CD4-positive, alpha-beta T cell (primary cell): ENCODE data around the gene RAB18. TPM values are rescaled to one million over a fixed set of nuclear protein-coding genes. Genes with fewer than 3 reads are reported as not detected.

Experiments
- ATAC-seq: fragments of 200-7000 bp; cut with Tn5 transposase; one replicate; pipeline ENCODE4 v1.10.0; 2022; ENCODE audit warnings: mild to moderate bottlenecking; ENCODE audit not compliant: poor library complexity
- CTCF ChIA-PET: fragments of 350-600 bp; sonication (Branson Sonifier 250); formaldehyde crosslinking; loops from one replicate; lab custom pipeline; 2021; ENCODE audit warnings: antibody characterized with exemption, inconsistent platforms; lab: Charles Lee
- POLR2A ChIA-PET: fragments of 350-600 bp; sonication (Branson Sonifier 250); formaldehyde crosslinking; loops from one replicate; lab custom pipeline; 2021; ENCODE audit warnings: antibody characterized with exemption, inconsistent platforms; lab: Charles Lee
- DNase-seq, 14 experiments: peaks; one replicate each; pipeline ENCODE4 v3.0.0-alpha.2; 2013 to 2020; ENCODE audit warnings: mixed read lengths in 2 of 14
- H3K27ac ChIP-seq, 2 donors: one replicate each; pipeline versions ENCODE4 v1.5.1 to v1.7.0; 2013; ENCODE audit warnings: low read length in 2 of 2, low read depth in 1 of 2, mild to moderate bottlenecking in 1 of 2
- H3K27me3 ChIP-seq, 2 experiments: 1 replicate in 1 of 2; 2 replicates in 1 of 2; pipeline versions ENCODE4 v1.6.1 to v1.7.0; 2013; ENCODE audit warnings: low read length in 2 of 2, control low read depth in 1 of 2, mild to moderate bottlenecking in 1 of 2, moderate library complexity in 1 of 2; ENCODE audit not compliant: insufficient read depth in 2 of 2, control insufficient read depth in 1 of 2
- H3K36me3 ChIP-seq: one replicate; pipeline ENCODE4 v1.6.1; 2013; ENCODE audit warnings: low read length, control low read depth; ENCODE audit not compliant: insufficient read depth
- H3K4me1 ChIP-seq: one replicate; pipeline ENCODE4 v1.6.1; 2013; ENCODE audit warnings: low read length, control low read depth; ENCODE audit not compliant: insufficient read depth
- H3K4me3 ChIP-seq: one replicate; pipeline ENCODE4 v1.5.1; 2013; ENCODE audit warnings: mild to moderate bottlenecking, low read length, moderate library complexity
- H3K9me3 ChIP-seq, 2 experiments: 1 replicate in 1 of 2; 2 replicates in 1 of 2; pipeline versions ENCODE4 v1.6.1 to v1.7.0; 2013; ENCODE audit warnings: low read length in 2 of 2, mild to moderate bottlenecking in 2 of 2, control low read depth in 1 of 2, moderate library complexity in 1 of 2; ENCODE audit not compliant: control insufficient read depth in 1 of 2, insufficient read depth in 1 of 2
- H3K27ac Mint-ChIP-seq: one replicate; pipeline ENCODE4 v1.8.0; 2020; ENCODE audit warnings: mixed read lengths
- H3K27me3 Mint-ChIP-seq: one replicate; pipeline ENCODE4 v1.8.0; 2021; ENCODE audit warnings: mixed read lengths
- H3K36me3 Mint-ChIP-seq: one replicate; pipeline ENCODE4 v1.8.0; 2021; ENCODE audit warnings: low read depth, mixed read lengths
- H3K4me1 Mint-ChIP-seq: one replicate; pipeline ENCODE4 v1.8.0; 2021; ENCODE audit warnings: low read depth, mixed read lengths
- H3K4me3 Mint-ChIP-seq: one replicate; pipeline ENCODE4 v1.8.0; 2020; ENCODE audit warnings: mild to moderate bottlenecking, mixed read lengths
- H3K9me3 Mint-ChIP-seq: one replicate; pipeline ENCODE4 v1.8.0; 2020; ENCODE audit warnings: mixed read lengths
- intact Hi-C, 2 experiments: fragments of 100-400 bp; cut with DNase I in 1 of 2; cut with micrococcal nuclease in 1 of 2; formaldehyde crosslinking; loops; one replicate each; pipeline versions ENCODE4 v1.15.1 to v1.9.0; 2023 to 2025; cut with DNase I, micrococcal nuclease
- total RNA-seq, 174 experiments: library from RNA in 2 of 174; stranded (reverse) in 2 of 174; gene quantifications; one replicate each; pipeline ENCODE4 v1.2.3 and lab custom pipeline; 2021 to 2026
- TF ChIP-seq, protein P1 (sequence below): fragments of 200-600 bp; IDR thresholded peaks from one replicate; pipeline ENCODE4 v1.8.0; 2022; ENCODE audit warnings: antibody characterized with exemption, mild to moderate bottlenecking

The RAB18 gene
- total RNA-seq, 2 experiments from 2014 or later, result 120 to 130 TPM

DNA sequence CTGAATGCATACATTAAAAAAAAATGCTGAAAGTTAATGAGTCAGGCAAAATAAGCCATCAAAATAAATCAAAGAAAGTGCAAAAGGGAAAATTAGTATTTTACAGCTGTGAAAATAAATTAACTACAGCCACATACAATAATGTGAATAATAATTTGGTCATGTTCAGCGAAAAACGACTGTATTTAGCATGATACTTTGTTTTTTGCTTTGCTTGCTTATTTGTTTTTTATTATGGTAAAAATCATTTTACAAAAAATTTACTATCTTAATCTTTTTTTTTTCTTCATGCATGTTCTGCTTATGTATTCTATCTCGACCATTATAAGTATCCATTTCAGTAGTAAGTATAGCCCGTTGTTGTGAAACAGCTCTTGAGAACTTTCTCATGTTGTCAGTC lies 77.1 kb downstream of the RAB18 start:
- POLR2A ChIA-PET, result no interaction called here
- H3K9me3 Mint-ChIP-seq, result no peaks in the 10 kb centered on the region
- no peaks in the 10 kb centered on the region for H3K36me3 Mint-ChIP-seq
- no peaks in the 10 kb centered on the region for H3K4me1 ChIP-seq
- intact Hi-C loops, result no loop called here
- H3K27me3 ChIP-seq, result no peaks in the 10 kb centered on the region
- TF ChIP-seq, protein P1, sequence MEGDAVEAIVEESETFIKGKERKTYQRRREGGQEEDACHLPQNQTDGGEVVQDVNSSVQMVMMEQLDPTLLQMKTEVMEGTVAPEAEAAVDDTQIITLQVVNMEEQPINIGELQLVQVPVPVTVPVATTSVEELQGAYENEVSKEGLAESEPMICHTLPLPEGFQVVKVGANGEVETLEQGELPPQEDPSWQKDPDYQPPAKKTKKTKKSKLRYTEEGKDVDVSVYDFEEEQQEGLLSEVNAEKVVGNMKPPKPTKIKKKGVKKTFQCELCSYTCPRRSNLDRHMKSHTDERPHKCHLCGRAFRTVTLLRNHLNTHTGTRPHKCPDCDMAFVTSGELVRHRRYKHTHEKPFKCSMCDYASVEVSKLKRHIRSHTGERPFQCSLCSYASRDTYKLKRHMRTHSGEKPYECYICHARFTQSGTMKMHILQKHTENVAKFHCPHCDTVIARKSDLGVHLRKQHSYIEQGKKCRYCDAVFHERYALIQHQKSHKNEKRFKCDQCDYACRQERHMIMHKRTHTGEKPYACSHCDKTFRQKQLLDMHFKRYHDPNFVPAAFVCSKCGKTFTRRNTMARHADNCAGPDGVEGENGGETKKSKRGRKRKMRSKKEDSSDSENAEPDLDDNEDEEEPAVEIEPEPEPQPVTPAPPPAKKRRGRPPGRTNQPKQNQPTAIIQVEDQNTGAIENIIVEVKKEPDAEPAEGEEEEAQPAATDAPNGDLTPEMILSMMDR, result no peak
- H3K4me3 ChIP-seq, result no peak overlapping the region
- H3K27ac Mint-ChIP-seq, result no peak overlapping the region
- H3K27ac ChIP-seq, result no peak overlapping the region
- CTCF ChIA-PET, result no interaction called here
- no peaks in the 10 kb centered on the region for H3K4me1 Mint-ChIP-seq
- no peak for DNase-seq
- no peak overlapping the region for H3K4me3 Mint-ChIP-seq
- H3K36me3 ChIP-seq, result no peaks in the 10 kb centered on the region
- no peaks in the 10 kb centered on the region for H3K9me3 ChIP-seq
- H3K27me3 Mint-ChIP-seq, result peaks cover 2% of the 10 kb centered on the region
- ATAC-seq, result no peak

DNA sequence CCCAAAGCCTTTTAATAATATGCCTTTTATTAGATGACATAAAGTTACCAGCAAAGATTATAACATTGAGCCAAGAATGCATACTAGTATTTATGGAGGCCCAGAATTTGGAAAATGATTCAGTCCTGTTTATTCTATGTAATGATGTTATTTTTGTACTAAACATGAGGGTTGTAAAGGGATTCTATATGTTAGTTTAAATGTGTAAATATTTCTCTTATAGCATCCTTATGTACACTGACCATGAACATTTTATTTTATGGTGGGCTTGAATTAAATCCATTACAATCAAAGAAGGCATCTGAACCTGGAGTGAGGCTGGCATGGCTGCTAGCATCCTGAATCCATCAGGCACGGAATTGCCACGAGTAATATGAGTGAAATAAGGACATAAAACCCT lies 80.2 kb downstream of the RAB18 start:
- ATAC-seq (no peak), DNase-seq (no peak)
- Histone ChIP-seq H3K27me3 (no peaks in the 10 kb centered on the region), H3K9me3 (no peaks in the 10 kb centered on the region), H3K36me3 (no peaks in the 10 kb centered on the region), H3K4me3 (no peak overlapping the region), H3K27ac (no peak overlapping the region), H3K4me1 (no peaks in the 10 kb centered on the region)
- ChIA-PET CTCF (no interaction called here), POLR2A (no interaction called here)
- Mint-ChIP-seq H3K4me3 (no peak overlapping the region), H3K36me3 (no peaks in the 10 kb centered on the region), H3K27me3 (peaks cover 21% of the 10 kb centered on the region), H3K4me1 (no peaks in the 10 kb centered on the region), H3K27ac (no peak overlapping the region), H3K9me3 (peaks cover 8% of the 10 kb centered on the region)
- TF ChIP-seq, protein P1, result no peak
- intact Hi-C loops, result no loop called here

Other genes with a start within 250 kb of the RAB18 start
- gene MKX, start 241.5 kb downstream of the RAB18 start, total RNA-seq, result not detected